K562 (cell line): ENCODE results near the gene PLEKHH3. TPM values are rescaled to one million over a fixed set of nuclear protein-coding genes. Genes with fewer than 3 reads are reported as not detected.

Source experiments
- CC2D1A ChIP-seq: fragments of 450-650 bp; IDR thresholded peaks from 2 replicates; pipeline ENCODE4 v1.6.1; 2017; ENCODE audit warnings: mild to moderate bottlenecking
- ETS1 ChIP-seq: conservative IDR thresholded peaks from 2 replicates; pipeline ENCODE4 v1.6.1; 2011; ENCODE audit warnings: low read depth, mild to moderate bottlenecking, low read length; ENCODE audit not compliant: control insufficient read depth
- HEY1 ChIP-seq: fragments of 250-450 bp; sonication (Bioruptor Pico); IDR thresholded peaks from 2 replicates; pipeline ENCODE4 v1.5.0; 2020; ENCODE audit warnings: mild to moderate bottlenecking, moderate library complexity, borderline replicate concordance
- IFI16 ChIP-seq: fragments of 250-450 bp; sonication (Bioruptor Pico); IDR thresholded peaks from 2 replicates; pipeline ENCODE4 v2.1.2; 2022; ENCODE audit warnings: mild to moderate bottlenecking, inconsistent platforms
- JUNB ChIP-seq: fragments of 450-650 bp; formaldehyde crosslinking; conservative IDR thresholded peaks from 2 replicates; pipeline ENCODE4 v1.4.0; 2020; ENCODE audit warnings: mild to moderate bottlenecking
- KLF16 ChIP-seq: IDR thresholded peaks from 2 replicates; pipeline ENCODE4 v1.6.1; 2016; ENCODE audit warnings: antibody characterized with exemption
- MGA ChIP-seq: fragments of 450-650 bp; IDR thresholded peaks from 2 replicates; pipeline ENCODE4 v1.6.1; 2016; ENCODE audit warnings: mild to moderate bottlenecking, moderate library complexity
- MLX ChIP-seq, 2 experiments: fragments of 450-650 bp in 1 of 2; sonication (generic) in 1 of 2; formaldehyde crosslinking; conservative IDR thresholded peaks; 2 replicates each; pipeline versions ENCODE4 v1.4.0 to v1.8.1; 2020 to 2022; ENCODE audit warnings: mild to moderate bottlenecking in 1 of 2, missing genetic modification reagents in 1 of 2
- NRF1 ChIP-seq, 2 experiments: fragments of 450-650 bp; IDR thresholded peaks in 1 of 2; conservative IDR thresholded peaks in 1 of 2; 2 replicates each; pipeline ENCODE4 v1.6.1; 2014; ENCODE audit warnings: mild to moderate bottlenecking in 2 of 2
- TEAD1 ChIP-seq, 2 experiments: fragments of 450-650 bp in 1 of 2; sonication (generic) in 1 of 2; formaldehyde crosslinking; IDR thresholded peaks; 2 replicates each; pipeline versions ENCODE4 v1.4.0 to v1.8.0; 2020 to 2022; ENCODE audit warnings: mild to moderate bottlenecking in 2 of 2, missing genetic modification reagents in 1 of 2
- ZNF584 ChIP-seq: fragments of 200-800 bp; sonication (Bioruptor generic); IDR thresholded peaks from 2 replicates; pipeline ENCODE4 v1.6.1; 2016; ENCODE audit warnings: low read depth, mild to moderate bottlenecking, missing genetic modification characterization, missing compliant biosample characterization
- polyA plus RNA-seq, 8 experiments: library from polyadenylated mRNA; depleted of rRNA in 4 of 8; stranded (reverse) in 5 of 8; unstranded in 3 of 8; fragments of >200 nt; fragmentation: Nextera tagmentation in 2 of 8; fragmentation: Illumina TruSeq in 1 of 8; extraction: Ambion mirVana in 2 of 8; extraction: Trizol in 1 of 8; gene quantifications; 2 replicates each; pipeline versions ENCODE4 v1.2.1 to v1.2.3, GENCODE V29; 2011 to 2014; ENCODE audit warnings: inconsistent platforms in 1 of 8, missing spikeins in 1 of 8
- total RNA-seq, 7 experiments: library from RNA; depleted of rRNA in 6 of 7; stranded (reverse); fragments of >200 nt in 6 of 7; fragmentation: Illumina TruSeq in 2 of 7; extraction: Trizol in 2 of 7; gene quantifications; 2 replicates each; pipeline versions ENCODE4 v1.2.1 to v1.2.3, GENCODE V29; 2011 to 2021; ENCODE audit warnings: low replicate concordance in 1 of 7

The PLEKHH3 gene
- total and polyA plus RNA-seq, 9 of the 15 experiments (the other 6 are each of a cell fraction or from before 2014, with no cell fraction given), result 0.58 to 34.5 (median 5.0) TPM

- TF ChIP-seq IFI16 (CRISPR knock-in tag) (no peak), ZNF584 (CRISPR knock-in tag) (peak; percentile 96), TEAD1 (CRISPR knock-in tag; IDR thresholded peaks at IDR 0.05) (peak in 1 of 2 experiments; percentile 89; a peak in 3 of 4 replicates), JUNB (CRISPR knock-in tag) (no peak), NRF1 (conservative IDR thresholded peaks at IDR 0.05 in 1 of 2, IDR thresholded peaks at IDR 0.05 in 1 of 2) (peak in 1 of 2 experiments; percentile 35; a peak in 2 of 4 replicates), ETS1 (peak; percentile 98), CC2D1A (peak; percentile 99), MGA (no peak; the same call in 1 of the 2 replicates), HEY1 (CRISPR knock-in tag) (peak; percentile 82; the same call in 1 of the 2 replicates), MLX (CRISPR knock-in tag; conservative IDR thresholded peaks at IDR 0.05) (no peak), KLF16 (peak; percentile 100)
Measured at GRCh38 chr17:42698736-42699414, 22.1 kb upstream of the PLEKHH3 start (continued).
